GM12873 (cell line): ENCODE results near the gene MAP3K4.

Source experiments
- TF ChIP-seq, protein P1 (sequence below): IDR thresholded peaks from 2 replicates; pipeline ENCODE4 v1.5.1; 2012; ENCODE audit warnings: low read depth, mild to moderate bottlenecking, moderate library complexity, low read length, control low read depth; ENCODE audit not compliant: insufficient read depth; ENCODE audit errors: missing control alignments

The MAP3K4 gene

DNA sequence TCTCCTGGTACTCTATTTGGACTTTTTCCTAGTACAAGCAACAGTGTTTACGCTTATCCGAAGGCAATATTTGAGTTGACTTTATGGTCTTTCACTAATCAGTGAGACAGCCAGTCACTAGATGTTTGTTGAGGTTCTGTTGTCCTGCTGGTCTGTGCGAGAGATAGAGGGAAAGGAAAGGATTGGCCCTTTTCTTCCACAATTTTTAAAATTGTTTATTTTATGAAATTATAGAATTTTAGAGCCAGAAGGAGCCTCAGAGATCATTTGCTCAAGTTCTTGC, 44.4 kb downstream of the MAP3K4 start:
- TF ChIP-seq, protein P1, sequence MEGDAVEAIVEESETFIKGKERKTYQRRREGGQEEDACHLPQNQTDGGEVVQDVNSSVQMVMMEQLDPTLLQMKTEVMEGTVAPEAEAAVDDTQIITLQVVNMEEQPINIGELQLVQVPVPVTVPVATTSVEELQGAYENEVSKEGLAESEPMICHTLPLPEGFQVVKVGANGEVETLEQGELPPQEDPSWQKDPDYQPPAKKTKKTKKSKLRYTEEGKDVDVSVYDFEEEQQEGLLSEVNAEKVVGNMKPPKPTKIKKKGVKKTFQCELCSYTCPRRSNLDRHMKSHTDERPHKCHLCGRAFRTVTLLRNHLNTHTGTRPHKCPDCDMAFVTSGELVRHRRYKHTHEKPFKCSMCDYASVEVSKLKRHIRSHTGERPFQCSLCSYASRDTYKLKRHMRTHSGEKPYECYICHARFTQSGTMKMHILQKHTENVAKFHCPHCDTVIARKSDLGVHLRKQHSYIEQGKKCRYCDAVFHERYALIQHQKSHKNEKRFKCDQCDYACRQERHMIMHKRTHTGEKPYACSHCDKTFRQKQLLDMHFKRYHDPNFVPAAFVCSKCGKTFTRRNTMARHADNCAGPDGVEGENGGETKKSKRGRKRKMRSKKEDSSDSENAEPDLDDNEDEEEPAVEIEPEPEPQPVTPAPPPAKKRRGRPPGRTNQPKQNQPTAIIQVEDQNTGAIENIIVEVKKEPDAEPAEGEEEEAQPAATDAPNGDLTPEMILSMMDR, result no peak

DNA sequence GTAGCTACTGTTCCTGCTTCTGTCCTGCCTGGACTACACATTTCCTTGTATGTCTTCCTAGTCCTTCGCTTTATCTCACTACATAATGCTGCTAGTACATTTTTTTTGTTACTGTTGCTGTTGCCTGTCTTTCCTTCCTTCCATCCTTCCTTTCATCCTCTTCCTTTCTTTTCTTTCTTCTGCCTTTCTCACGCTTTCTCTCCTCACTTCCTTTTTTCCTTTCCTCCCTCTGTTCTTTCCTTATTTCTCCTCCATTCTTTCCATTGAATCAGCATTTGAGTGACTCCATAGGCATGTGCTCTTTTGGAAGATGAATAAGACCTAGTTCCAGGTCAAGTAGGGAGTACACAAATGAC, 46.3 kb downstream of the MAP3K4 start:
- TF ChIP-seq, protein P1, result no peak

DNA sequence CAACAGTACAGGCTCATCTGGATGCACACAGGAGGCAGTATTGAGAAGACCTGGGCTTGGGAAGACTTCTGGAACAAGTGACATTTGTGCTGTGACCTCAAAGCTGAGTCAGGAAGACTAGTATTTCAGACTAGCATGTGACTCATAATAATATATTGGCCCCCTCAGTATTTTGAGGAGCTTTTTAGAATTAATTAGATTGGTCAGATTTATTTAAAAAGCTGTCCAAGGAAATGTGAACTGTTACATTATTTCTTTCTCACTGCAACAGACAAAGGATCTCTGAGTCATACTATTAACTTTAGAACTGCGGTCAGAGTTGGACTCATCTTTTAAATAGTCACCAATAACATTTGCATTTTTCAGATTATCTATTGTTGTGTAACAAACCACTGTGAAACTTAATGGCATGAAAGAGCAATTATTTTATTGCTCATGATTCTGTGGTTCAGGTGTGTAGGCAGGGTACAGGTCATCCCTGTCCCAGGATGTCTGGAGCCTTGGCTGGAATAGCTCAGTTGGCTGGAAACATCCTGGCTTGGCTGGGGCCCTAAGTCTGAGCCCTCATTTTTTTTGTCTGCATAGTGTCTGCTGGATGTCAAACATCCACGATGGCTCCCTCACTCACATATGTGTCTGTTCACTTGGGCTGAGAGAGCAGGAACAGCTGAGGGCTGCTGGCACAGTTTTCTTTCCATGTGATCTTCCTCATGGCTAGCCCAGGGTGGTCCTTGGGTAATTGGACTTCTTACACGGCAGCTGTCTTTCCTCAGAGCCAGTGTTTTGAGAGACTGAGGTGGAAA, 46.9 kb downstream of the MAP3K4 start:
- TF ChIP-seq, protein P1, result no peak

DNA sequence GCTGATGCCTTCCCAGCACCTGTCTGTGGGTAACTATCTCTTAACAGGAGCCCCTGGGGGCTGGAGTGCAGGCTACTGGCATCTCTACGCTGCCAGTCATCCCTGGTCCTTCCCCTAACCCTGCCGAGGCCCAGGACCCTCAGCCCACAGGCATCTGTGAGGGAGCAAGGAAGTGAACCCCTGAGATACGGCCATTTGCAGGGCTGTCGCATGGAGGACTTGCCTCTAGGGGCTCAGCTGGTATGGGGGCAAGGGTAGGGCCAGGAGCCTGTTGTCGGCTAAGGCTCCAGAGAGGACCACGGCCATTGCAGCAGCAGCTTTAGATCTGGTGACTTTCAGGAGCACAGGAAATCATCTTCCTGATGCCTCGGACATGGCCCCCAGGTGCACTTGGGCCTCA, 49.7 kb downstream of the MAP3K4 start:
- TF ChIP-seq, protein P1, result no peak

GRCh38 chr6:161044335-161044734, 52.8 kb downstream of the MAP3K4 start:
- TF ChIP-seq, protein P1, result no peak

DNA sequence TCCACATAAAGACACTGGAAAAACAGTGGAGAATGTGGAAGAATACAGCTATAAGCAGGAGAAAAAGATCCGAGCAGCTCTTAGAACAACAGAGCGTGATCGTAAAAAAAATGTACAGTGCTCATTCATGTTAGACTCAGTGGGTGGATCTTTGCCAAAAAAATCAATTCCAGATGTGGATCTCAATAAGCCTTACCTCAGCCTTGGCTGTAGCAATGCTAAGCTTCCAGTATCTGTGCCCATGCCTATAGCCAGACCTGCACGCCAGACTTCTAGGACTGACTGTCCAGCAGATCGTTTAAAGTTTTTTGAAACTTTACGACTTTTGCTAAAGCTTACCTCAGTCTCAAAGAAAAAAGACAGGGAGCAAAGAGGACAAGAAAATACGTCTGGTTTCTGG, 57.1 kb downstream of the MAP3K4 start:
- TF ChIP-seq, protein P1, result no peak

- TF ChIP-seq, protein P1, result no peak
These were observed 58.7 kb downstream of the MAP3K4 start for GRCh38 chr6:161050134-161050765.
